HG02642 (cell line): Measurements from ENCODE around the gene CEMIP.

Source experiments
- ATAC-seq: cut with Tn5 transposase; IDR thresholded peaks from one replicate; pipeline ENCODE4 v1.9.1; 2021; ENCODE audit warnings: mild to moderate bottlenecking; ENCODE audit not compliant: unreplicated experiment, poor library complexity

CEMIP gene

GRCh38 chr15:80913541-80913940, 134.4 kb downstream of the CEMIP start:
- ATAC-seq, result no peak

DNA sequence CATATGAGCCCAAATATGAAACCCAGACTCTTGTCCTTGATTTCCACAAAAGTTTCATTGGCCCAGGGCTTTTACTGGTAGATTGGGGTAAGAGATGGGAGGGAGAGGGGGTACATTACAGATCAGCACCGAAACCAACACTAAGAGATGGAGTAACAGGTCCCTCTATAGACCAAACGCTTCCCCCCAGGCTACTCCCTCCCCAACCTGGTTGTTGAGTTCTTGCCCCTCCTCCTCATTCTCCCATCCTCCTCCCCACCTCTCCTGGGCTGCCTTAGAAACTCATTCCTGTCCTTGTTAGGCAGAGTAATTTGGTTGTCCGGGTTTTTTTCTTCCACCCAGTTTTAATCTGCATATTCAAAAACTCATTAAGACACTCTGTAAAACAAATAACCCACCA, 136.3 kb downstream of the CEMIP start:
- no peak for ATAC-seq

GRCh38 chr15:80916056-80916455, 136.9 kb downstream of the CEMIP start:
- ATAC-seq, result no peak

GRCh38 chr15:80918196-80918783, 139.1 kb downstream of the CEMIP start:
- ATAC-seq, result no peak

- ATAC-seq, result no peak
Measured at GRCh38 chr15:80920271-80920699, 141.1 kb downstream of the CEMIP start.

DNA sequence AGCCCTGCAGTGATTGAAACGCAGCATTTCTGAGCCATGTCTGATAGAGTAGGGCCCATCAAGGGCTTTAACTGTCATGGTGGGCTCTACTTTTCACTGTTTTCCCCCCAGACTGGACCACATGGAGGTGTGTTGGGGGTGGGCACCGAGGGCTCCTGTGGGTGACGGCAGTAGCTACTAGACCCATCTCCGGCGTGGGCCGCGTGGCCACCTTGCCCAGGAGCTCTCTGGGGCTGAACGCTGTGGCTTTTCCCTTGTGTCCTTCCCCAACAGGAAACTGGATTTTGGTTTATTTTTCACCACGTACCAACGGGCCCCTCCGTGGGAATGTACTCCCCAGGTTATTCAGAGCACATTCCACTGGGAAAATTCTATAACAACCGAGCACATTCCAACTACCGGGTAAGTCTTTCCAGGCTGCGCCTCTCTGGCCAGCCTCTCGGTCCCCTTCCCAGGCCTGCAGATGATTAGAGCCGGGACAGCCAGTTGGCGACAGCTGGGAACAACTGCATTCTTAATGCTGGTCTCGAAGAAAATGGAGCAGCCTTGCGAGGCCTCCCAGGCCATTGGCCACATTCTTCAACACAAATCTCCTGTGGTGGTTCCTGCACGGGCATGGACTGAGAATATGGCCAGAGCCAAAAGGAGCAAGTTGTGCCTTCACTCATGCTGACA, 142.7 kb downstream of the CEMIP start:
- ATAC-seq, result no peak

- no peak for ATAC-seq
Measured at GRCh38 chr15:80923668-80924067, 144.5 kb downstream of the CEMIP start.

DNA sequence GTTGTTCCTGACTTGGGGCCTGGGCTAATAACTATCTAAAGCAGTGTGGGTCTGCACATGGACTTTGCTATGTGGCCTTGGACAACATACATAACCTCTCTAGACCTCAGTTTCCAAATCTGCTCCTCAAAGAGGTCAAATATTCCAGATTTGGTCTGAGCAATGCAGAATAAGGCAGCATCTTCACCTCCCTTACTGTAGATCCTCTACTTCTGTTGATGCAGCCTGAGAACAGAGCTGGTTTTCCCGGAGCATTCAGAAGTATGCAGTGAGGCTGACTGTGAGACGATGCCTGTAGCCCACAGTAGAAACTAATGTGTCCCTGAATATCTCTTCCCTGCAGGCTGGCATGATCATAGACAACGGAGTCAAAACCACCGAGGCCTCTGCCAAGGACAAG, 145.1 kb downstream of the CEMIP start:
- no peak for ATAC-seq

- ATAC-seq, result no peak
Measured at GRCh38 chr15:80925597-80926059, 146.5 kb downstream of the CEMIP start.

GRCh38 chr15:80926126-80926525, 147.0 kb downstream of the CEMIP start:
- ATAC-seq, result no peak

- ATAC-seq, result no peak
Measured at GRCh38 chr15:80929225-80929624, 150.1 kb downstream of the CEMIP start.

DNA sequence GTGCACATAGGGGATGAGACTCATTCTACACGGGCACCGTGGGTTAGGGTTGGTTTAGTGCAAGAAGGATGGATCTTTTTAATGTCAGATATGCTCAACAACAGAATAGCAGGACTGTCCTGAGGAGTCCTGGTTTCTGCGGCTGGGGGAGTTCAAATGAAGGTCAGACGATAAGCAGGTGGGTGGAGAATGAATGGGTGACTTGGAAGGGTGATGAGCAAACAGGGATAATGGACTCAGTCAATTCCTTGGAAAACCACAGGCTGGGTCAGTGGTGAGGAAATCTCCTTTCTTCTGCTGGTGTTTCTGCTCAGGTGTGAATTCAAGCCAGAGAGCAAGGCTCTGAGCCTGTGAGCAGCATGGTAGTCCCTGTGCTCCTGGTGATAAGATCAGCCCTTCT, 150.5 kb downstream of the CEMIP start:
- no peak for ATAC-seq

DNA sequence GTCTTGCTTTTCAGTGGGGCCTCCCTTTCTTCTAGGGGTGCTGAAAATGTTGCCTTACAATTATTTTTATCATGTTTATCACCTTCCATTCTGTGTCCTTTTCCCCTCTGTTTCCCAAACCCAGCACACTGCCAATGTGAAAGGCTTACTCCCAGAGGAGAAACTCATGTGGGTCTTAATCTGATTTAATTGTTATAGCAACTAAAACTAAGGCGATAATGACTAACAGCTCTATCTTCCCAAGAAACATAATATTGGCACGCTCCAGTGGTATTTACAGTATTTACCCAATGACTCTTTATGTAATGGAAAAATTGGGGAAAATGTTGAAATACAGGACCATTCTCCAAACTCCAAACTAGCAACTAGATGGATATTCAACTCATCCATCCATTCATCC, 152.0 kb downstream of the CEMIP start:
- ATAC-seq, result no peak

GRCh38 chr15:80931721-80932512, 152.7 kb downstream of the CEMIP start:
- no peak for ATAC-seq

GRCh38 chr15:80932513-80932815, 153.3 kb downstream of the CEMIP start:
- ATAC-seq, result no peak

- ATAC-seq, result no peak
Measured at GRCh38 chr15:80932989-80933388, 153.8 kb downstream of the CEMIP start.

DNA sequence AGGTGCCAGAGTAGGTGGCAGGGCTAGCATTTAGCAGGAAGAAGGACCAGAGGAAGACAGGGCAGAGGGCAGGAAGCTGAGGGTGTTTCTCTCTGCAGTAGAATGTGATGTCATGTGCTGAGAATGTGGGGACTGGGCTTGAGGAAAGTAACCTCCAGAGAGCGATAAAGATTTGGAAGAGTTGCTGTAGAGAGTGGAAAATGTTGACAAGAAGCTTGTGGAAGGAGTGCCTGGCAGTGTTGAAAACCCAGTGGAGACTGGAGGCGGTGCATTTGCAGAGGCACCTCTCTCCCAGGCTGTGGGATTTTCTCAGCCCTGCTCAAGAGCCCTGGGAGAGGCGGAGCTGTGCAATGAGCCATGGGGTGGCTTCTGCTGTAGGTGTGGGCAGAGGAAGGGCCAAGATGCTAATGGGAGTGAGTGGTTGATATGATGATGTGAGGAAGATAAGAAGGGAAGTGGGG, 155.6 kb downstream of the CEMIP start:
- no peak for ATAC-seq

- no peak for ATAC-seq
Measured at GRCh38 chr15:80936288-80937078, 157.3 kb downstream of the CEMIP start.

DNA sequence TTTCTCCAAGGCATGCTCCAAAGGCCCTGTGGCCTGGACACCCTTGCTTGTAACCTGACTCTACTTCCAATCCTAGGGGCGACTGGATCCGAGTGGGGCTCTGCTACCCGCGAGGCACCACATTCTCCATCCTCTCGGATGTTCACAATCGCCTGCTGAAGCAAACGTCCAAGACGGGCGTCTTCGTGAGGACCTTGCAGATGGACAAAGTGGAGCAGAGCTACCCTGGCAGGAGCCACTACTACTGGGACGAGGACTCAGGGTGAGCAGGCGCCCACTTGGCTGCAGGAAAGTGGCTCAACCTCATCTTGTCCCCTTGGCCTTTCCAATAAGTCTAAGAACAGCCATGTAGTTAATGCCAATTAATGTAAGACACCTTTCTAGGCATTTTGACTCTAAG, 158.5 kb downstream of the CEMIP start:
- no peak for ATAC-seq

- ATAC-seq, result no peak
Measured at GRCh38 chr15:80939216-80939615, 160.0 kb downstream of the CEMIP start.

DNA sequence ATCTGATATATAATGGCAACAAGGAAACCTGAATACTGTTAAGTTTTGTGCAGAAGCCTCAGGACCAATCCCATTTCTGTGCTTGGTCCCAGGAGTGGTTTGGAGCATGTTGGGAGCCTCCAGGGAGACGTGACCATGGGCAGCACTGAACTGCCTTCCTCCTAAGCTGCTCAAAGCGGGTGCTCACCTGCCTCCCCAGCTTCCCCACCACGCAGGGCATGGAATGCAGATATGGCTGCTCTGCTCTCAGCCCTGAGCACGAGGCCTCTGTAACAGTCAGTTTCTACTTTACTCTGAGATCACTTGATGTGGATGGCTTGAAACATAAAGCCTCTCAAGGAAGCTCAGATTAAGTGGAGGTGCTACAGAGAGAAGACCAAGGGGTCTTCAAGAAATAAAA, 161.2 kb downstream of the CEMIP start:
- no peak for ATAC-seq
